NCI-H2107 treated with DMSO at 0.1 percent for 48 hours (cell line): ENCODE data around the gene CDK14.
"Not testable (repeated sequence)": the region's sequence is repeated elsewhere in the genome, so short reads cannot be mapped to it uniquely, and the experiment has no call there.

Experiments
- DNase-seq: peaks from one replicate; lab custom pipeline; 2025; ENCODE audit not compliant: unreplicated experiment; lab: John Stamatoyannopoulos, UW

CDK14 gene

GRCh38 chr7:91135300-91135699 lies 539.2 kb downstream of the CDK14 start:
- no peak for DNase-seq

- DNase-seq: no peak
Observed at GRCh38 chr7:91135703-91136430, 539.7 kb downstream of the CDK14 start.

- no peak for DNase-seq
Observed at GRCh38 chr7:91137153-91137787, 541.1 kb downstream of the CDK14 start.

- DNase-seq: no peak
Observed at GRCh38 chr7:91137788-91138368, 541.8 kb downstream of the CDK14 start.

GRCh38 chr7:91140286-91140685 lies 544.2 kb downstream of the CDK14 start:
- no peak for DNase-seq

GRCh38 chr7:91140982-91141381 lies 544.9 kb downstream of the CDK14 start:
- no peak for DNase-seq

- DNase-seq: no peak
Observed at GRCh38 chr7:91142743-91143142, 546.6 kb downstream of the CDK14 start.

GRCh38 chr7:91149341-91150246 lies 553.5 kb downstream of the CDK14 start:
- DNase-seq: no peak

- no peak for DNase-seq
Observed at GRCh38 chr7:91151916-91152315, 555.8 kb downstream of the CDK14 start.

- DNase-seq: no peak
Observed at GRCh38 chr7:91156316-91157185, 560.4 kb downstream of the CDK14 start.

GRCh38 chr7:91157579-91158320 lies 561.6 kb downstream of the CDK14 start:
- DNase-seq: no peak

- DNase-seq: no peak
Observed at GRCh38 chr7:91162436-91162835, 566.3 kb downstream of the CDK14 start.

GRCh38 chr7:91164506-91164905 lies 568.4 kb downstream of the CDK14 start:
- DNase-seq: no peak

- DNase-seq: no peak
Observed at GRCh38 chr7:91165006-91165845, 569.1 kb downstream of the CDK14 start.

GRCh38 chr7:91165846-91166230 lies 569.7 kb downstream of the CDK14 start:
- DNase-seq: no peak

GRCh38 chr7:91168871-91169829 lies 573.0 kb downstream of the CDK14 start:
- no peak for DNase-seq

GRCh38 chr7:91169830-91170191 lies 573.7 kb downstream of the CDK14 start:
- no peak for DNase-seq

- not testable (repeated sequence) for DNase-seq
Observed at GRCh38 chr7:91173265-91173664, 577.1 kb downstream of the CDK14 start.
